Measurements from ENCODE around the gene STT3B. TPM values are rescaled to one million over a fixed set of nuclear protein-coding genes. Genes with fewer than 3 reads are reported as not detected.

Gene STT3B
- polyA plus RNA-seq, 1 donor (not counting 4 experiments of a cell fraction or from before 2014, with no cell fraction given): 129 TPM

DNA sequence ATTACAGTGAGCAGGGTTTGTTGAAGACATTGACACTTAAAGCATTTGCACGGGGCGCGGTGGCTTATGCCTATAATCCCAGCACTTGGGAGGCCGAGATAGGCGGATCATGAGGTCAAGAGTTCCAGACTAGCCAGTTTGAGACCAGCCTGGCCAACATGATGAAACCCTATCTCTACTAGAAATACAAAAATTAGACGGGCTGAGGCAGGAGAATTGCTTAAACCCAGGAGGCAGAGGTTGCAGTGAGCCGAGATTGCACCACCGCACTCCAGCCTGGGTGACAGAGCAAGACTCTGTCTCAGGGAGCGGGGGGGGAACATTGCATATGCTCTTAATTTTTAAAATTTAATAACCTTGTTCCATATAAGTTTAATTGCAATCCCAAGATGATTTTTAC, 11.9 kb downstream of the STT3B start:
- Histone ChIP-seq H3K9me3 (ENCODE audit: control insufficient read depth, low read depth, low read length) (no peaks in the 10 kb centered on the region), H3K4me3 (ENCODE audit: control insufficient read depth in 2 of 3, extremely low read depth in 1 of 3, insufficient read depth in 2 of 3, low read depth in 1 of 3, low read length in 3 of 3) (no peak overlapping the region), H3K27me3 (ENCODE audit: control insufficient read depth, extremely low read depth, insufficient read depth, low read length) (no peaks in the 10 kb centered on the region), H3K36me3 (ENCODE audit: control insufficient read depth in 2 of 2, extremely low read depth in 1 of 2, insufficient read depth in 2 of 2, low read length in 2 of 2) (no peaks in the 10 kb centered on the region), H3K27ac (ENCODE audit: control insufficient read depth, insufficient read depth, low read length) (no peak overlapping the region), H3K4me2 (ENCODE audit: control insufficient read depth, extremely low read depth, insufficient read depth, low read depth, low read length) (no peak overlapping the region), H3K9ac (ENCODE audit: control insufficient read depth, extremely low read depth, insufficient read depth, low read length) (no peak overlapping the region), H3K79me2 (ENCODE audit: control insufficient read depth, insufficient read depth, low read length) (peaks cover 92% of the 10 kb centered on the region), H3K4me1 (ENCODE audit: control insufficient read depth, extremely low read depth, insufficient read depth, low read length) (peaks cover 23% of the 10 kb centered on the region), H3K9me1 (ENCODE audit: control insufficient read depth, extremely low read depth, insufficient read depth, low read length) (no peaks in the 10 kb centered on the region), H4K20me1 (ENCODE audit: control insufficient read depth, extremely low read depth, insufficient read depth, low read length) (no peaks in the 10 kb centered on the region), H2AFZ (ENCODE audit: control insufficient read depth, low read length) (no peak overlapping the region)
- no peak for TF ChIP-seq EZH2 (IDR thresholded peaks at IDR 0.05; ENCODE audit: low read length)
- TF ChIP-seq, protein P1, sequence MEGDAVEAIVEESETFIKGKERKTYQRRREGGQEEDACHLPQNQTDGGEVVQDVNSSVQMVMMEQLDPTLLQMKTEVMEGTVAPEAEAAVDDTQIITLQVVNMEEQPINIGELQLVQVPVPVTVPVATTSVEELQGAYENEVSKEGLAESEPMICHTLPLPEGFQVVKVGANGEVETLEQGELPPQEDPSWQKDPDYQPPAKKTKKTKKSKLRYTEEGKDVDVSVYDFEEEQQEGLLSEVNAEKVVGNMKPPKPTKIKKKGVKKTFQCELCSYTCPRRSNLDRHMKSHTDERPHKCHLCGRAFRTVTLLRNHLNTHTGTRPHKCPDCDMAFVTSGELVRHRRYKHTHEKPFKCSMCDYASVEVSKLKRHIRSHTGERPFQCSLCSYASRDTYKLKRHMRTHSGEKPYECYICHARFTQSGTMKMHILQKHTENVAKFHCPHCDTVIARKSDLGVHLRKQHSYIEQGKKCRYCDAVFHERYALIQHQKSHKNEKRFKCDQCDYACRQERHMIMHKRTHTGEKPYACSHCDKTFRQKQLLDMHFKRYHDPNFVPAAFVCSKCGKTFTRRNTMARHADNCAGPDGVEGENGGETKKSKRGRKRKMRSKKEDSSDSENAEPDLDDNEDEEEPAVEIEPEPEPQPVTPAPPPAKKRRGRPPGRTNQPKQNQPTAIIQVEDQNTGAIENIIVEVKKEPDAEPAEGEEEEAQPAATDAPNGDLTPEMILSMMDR (optimal IDR thresholded peaks at IDR 0.05 in 1 of 3, IDR thresholded peaks at IDR 0.05 in 1 of 3, conservative IDR thresholded peaks at IDR 0.05 in 1 of 3; ENCODE audit: extremely low read depth in 1 of 3, insufficient read depth in 2 of 3, low read length in 3 of 3): no peak
- DNase-seq (ENCODE audit: low read depth, low spot score) (no peak), FAIRE-seq (no peak)
- dilution Hi-C loops (cut with MboI; ENCODE audit: extremely low pct_ligation_motif_present, low sequenced_read_pairs): no loop called here

DNA sequence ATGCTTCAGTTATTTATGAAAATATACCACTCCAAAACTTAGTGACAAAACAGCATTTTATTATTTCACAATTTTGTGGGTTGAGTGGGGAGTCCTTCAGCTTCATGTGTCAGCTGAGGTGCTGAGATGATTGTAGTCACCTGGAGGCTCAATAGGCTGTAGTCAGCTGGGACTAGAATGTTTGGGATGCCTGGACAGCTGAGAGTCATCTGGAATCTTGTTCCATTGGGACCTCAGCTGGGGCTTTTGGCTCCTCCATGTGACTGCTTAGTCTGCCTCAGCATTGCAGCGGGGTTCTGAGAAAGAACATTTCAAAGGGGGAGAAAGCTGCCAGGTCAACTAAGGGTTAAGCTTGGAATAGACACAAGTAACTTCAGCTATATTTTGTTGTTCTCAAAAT, 13.4 kb downstream of the STT3B start:
- peak overlapping the region; percentile 22 for H3K27ac ChIP-seq (ENCODE audit: control insufficient read depth, insufficient read depth, low read length)
- peaks cover 92% of the 10 kb centered on the region for H3K79me2 ChIP-seq (ENCODE audit: control insufficient read depth, insufficient read depth, low read length)
- no peak for TF ChIP-seq EZH2 (IDR thresholded peaks at IDR 0.05; ENCODE audit: low read length)
- TF ChIP-seq, protein P1 (optimal IDR thresholded peaks at IDR 0.05 in 1 of 3, IDR thresholded peaks at IDR 0.05 in 1 of 3, conservative IDR thresholded peaks at IDR 0.05 in 1 of 3; ENCODE audit: extremely low read depth in 1 of 3, insufficient read depth in 2 of 3, low read length in 3 of 3): no peak
- FAIRE-seq (peak; percentile 52), DNase-seq (ENCODE audit: low read depth, low spot score) (no peak)
- H3K4me2 ChIP-seq (ENCODE audit: control insufficient read depth, extremely low read depth, insufficient read depth, low read depth, low read length): no peak overlapping the region
- H3K9me1 ChIP-seq (ENCODE audit: control insufficient read depth, extremely low read depth, insufficient read depth, low read length): no peaks in the 10 kb centered on the region
- H3K9ac ChIP-seq (ENCODE audit: control insufficient read depth, extremely low read depth, insufficient read depth, low read length): no peak overlapping the region
- H2AFZ ChIP-seq (ENCODE audit: control insufficient read depth, low read length): no peak overlapping the region
- dilution Hi-C loops (cut with MboI; ENCODE audit: extremely low pct_ligation_motif_present, low sequenced_read_pairs): no loop called here
- H4K20me1 ChIP-seq (ENCODE audit: control insufficient read depth, extremely low read depth, insufficient read depth, low read length): peaks cover 4% of the 10 kb centered on the region
- no peak overlapping the region for H3K4me3 ChIP-seq (ENCODE audit: control insufficient read depth in 2 of 3, extremely low read depth in 1 of 3, insufficient read depth in 2 of 3, low read depth in 1 of 3, low read length in 3 of 3)
- no peaks in the 10 kb centered on the region for H3K9me3 ChIP-seq (ENCODE audit: control insufficient read depth, low read depth, low read length)
- H3K4me1 ChIP-seq (ENCODE audit: control insufficient read depth, extremely low read depth, insufficient read depth, low read length): peaks cover 23% of the 10 kb centered on the region
- no peaks in the 10 kb centered on the region for H3K27me3 ChIP-seq (ENCODE audit: control insufficient read depth, extremely low read depth, insufficient read depth, low read length)
- H3K36me3 ChIP-seq (ENCODE audit: control insufficient read depth in 2 of 2, extremely low read depth in 1 of 2, insufficient read depth in 2 of 2, low read length in 2 of 2): no peaks in the 10 kb centered on the region

Measured in keratinocyte (primary cell).